Measurements from ENCODE around the gene PRCP.

DNA sequence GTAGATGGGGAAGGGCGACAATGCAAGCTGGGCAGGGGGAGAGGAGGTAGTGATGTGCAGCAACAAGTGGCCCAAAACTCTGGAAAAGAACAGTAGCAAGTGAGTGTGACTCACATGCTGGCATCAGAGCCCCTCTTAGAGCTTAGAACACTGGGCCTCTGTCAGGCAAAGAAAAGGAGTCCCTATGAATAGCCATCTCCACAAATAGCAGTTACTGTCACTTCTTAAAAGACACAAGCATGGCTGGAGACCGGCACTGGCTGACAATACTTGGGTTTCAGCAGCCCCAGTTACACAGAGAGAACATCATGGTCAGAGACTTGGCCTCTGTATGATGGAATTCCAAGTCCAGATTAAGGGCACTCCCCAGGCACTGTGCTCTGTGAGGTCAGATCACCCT, 58.2 kb downstream of the PRCP start:
- TF ChIP-seq CTCF (conservative IDR thresholded peaks at IDR 0.05) = no peak
- TF ChIP-seq ZFX (IDR thresholded peaks at IDR 0.05) = no peak
